Activated gamma-delta T cell treated with Interleukin-2 at 50 U/mL for 16 hours (primary cell): ENCODE results near the gene PITPNB.
A peak's percentile ranks its signal among the peaks of the same experiment; 100 is the strongest.

Experiments used
- DNase-seq: peaks from one replicate; pipeline ENCODE4 v3.0.0-alpha.2; 2020

The PITPNB gene

GRCh38 chr22:27918341-27919221 is 475 bp downstream of the PITPNB start:
- peak; percentile 29 for DNase-seq

- no peak for DNase-seq
These were observed 3.1 kb downstream of the PITPNB start for GRCh38 chr22:27915986-27916385.

GRCh38 chr22:27913162-27913741 is 5.8 kb downstream of the PITPNB start:
- no peak for DNase-seq

- DNase-seq = no peak
These were observed 7.0 kb downstream of the PITPNB start for GRCh38 chr22:27912101-27912500.

GRCh38 chr22:27911330-27911729 is 7.7 kb downstream of the PITPNB start:
- DNase-seq = no peak

GRCh38 chr22:27906241-27906640 is 12.8 kb downstream of the PITPNB start:
- DNase-seq = no peak

- no peak for DNase-seq
These were observed 13.4 kb downstream of the PITPNB start for GRCh38 chr22:27905653-27906052.

- DNase-seq = no peak
These were observed 15.1 kb downstream of the PITPNB start for GRCh38 chr22:27903805-27904473.

- DNase-seq = no peak
These were observed 18.9 kb downstream of the PITPNB start for GRCh38 chr22:27900153-27900552.

GRCh38 chr22:27896245-27896644 is 22.8 kb downstream of the PITPNB start:
- no peak for DNase-seq

- no peak for DNase-seq
These were observed 23.5 kb downstream of the PITPNB start for GRCh38 chr22:27895600-27895999.

GRCh38 chr22:27892811-27893210 is 26.2 kb downstream of the PITPNB start:
- no peak for DNase-seq

- no peak for DNase-seq
These were observed 27.0 kb downstream of the PITPNB start for GRCh38 chr22:27892064-27892463.

- no peak for DNase-seq
These were observed 30.7 kb downstream of the PITPNB start for GRCh38 chr22:27888310-27888709.

- no peak for DNase-seq
These were observed 32.3 kb downstream of the PITPNB start for GRCh38 chr22:27886843-27887151.

- peak; percentile 43 for DNase-seq
These were observed 32.8 kb downstream of the PITPNB start for GRCh38 chr22:27885977-27886842.

- no peak for DNase-seq
These were observed 35.3 kb downstream of the PITPNB start for GRCh38 chr22:27883656-27884350.

GRCh38 chr22:27882507-27883290 is 36.4 kb downstream of the PITPNB start:
- no peak for DNase-seq

GRCh38 chr22:27881421-27881820 is 37.6 kb downstream of the PITPNB start:
- DNase-seq = no peak

GRCh38 chr22:27880778-27881394 is 38.2 kb downstream of the PITPNB start:
- peak; percentile 13 for DNase-seq

- DNase-seq = no peak
These were observed 39.1 kb downstream of the PITPNB start for GRCh38 chr22:27879923-27880322.
